Heart left ventricle (tissue), 13 donors: ENCODE results near the gene SFSWAP.

Experiments used
- CTCF ChIP-seq, 12 donors: fragments of 200-600 bp; sonication (generic) in 4 of 12; IDR thresholded peaks; one replicate each; pipeline versions ENCODE4 v1.5.0 to v1.8.0; 2018 to 2022; ENCODE audit warnings: antibody characterized with exemption in 12 of 12, mild to moderate bottlenecking in 5 of 12
- POLR2A ChIP-seq, 2 donors: fragments of 450-650 bp; IDR thresholded peaks; one replicate each; pipeline ENCODE4 v1.6.1; 2017; ENCODE audit warnings: antibody characterized with exemption in 2 of 2, mild to moderate bottlenecking in 2 of 2, moderate library complexity in 2 of 2
- donor health status: ischemic (EF 13 %, LVEDD 7.1; RV severe dilation, severe dysfunction).
- donor health status: DM: no; HTN: yes; CAD: no.
- donor health status: DM: no; HTN: no; CAD: no.
- donor health status: ischemic (EF 25% LVEDD 6.9; RV normal size, moderate dysfunction).
- donor health status: ischemic (EF 25% LVEDD 5.7; RV mildly dilated, moderate dysfunction).
- donor health status: ischemic (EF 35%, LVEDD 5.7; RV mildly dilated, moderate dysfunction).
- donor health status: nonischemic (EF 11% LVEDD 7.7; RV severe dilation, severe dysfunction).
- donor health status: DM: yes; HTN: yes; CAD: no.
- donor health status: PGD.
- donor health status: ischemic (EF 29% LVEDD 5.4; RV normal size, mild dysfunction).
- donor health status: nonischemic (EF 23%, LVEDD 6.1; RV moderate dilation, normal function).

DNA sequence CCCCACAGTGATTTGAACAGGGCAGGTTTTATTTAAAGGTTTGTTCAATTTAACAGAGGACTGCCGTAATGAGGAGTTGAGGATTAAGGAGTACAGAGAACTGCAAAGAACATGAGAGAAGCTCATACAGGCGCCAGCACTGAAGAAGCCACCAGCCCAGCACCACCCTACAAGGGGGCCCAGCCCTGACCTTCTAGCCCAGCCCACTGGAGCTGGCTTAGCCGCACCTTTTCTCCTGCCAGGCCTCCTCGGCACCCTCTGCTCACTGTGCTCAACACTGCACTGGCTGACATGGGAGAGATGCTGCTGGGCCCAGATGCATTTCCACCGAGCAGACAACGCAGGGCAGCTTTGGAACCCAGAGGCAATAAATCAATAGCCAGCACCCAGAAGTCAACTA, 36.5 kb upstream of the SFSWAP start:
- TF ChIP-seq CTCF (IDR thresholded peaks at IDR 0.05) (no peak), POLR2A (IDR thresholded peaks at IDR 0.05) (no peak)
